Frontal cortex (tissue), 4 donors: Measurements from ENCODE around the gene IWS1. TPM values are rescaled to one million over a fixed set of nuclear protein-coding genes. Genes with fewer than 3 reads are reported as not detected.
"Not testable (repeated sequence)": the region's sequence is repeated elsewhere in the genome, so short reads cannot be mapped to it uniquely, and the experiment has no call there.

ENCODE experiments used
- DNase-seq, 2 donors: peaks; one replicate each; pipeline ENCODE4 v3.0.0; 2012; ENCODE audit warnings: low spot score in 2 of 2
- FAIRE-seq: peaks from 2 replicates; lab custom pipeline; 2012; peaks lifted over from hg19 to GRCh38; lab: Jason Lieb, UNC
- total RNA-seq: library from RNA; depleted of rRNA; stranded (reverse); fragments of >200 nt; gene quantifications from one replicate; pipeline ENCODE4 v1.2.3, GENCODE V29; 2014
- donor health status: control.
- donor health status: control.
- donor health status: control.

Gene IWS1
- total RNA-seq, 1 donor from 2014 or later = 37.9 TPM

GRCh38 chr2:127465258-127465657, 61.0 kb downstream of the IWS1 start:
- no peak for DNase-seq
- FAIRE-seq = no peak

- FAIRE-seq (no peak), DNase-seq (no peak)
Measured at GRCh38 chr2:127464470-127465257, 61.6 kb downstream of the IWS1 start.

DNA sequence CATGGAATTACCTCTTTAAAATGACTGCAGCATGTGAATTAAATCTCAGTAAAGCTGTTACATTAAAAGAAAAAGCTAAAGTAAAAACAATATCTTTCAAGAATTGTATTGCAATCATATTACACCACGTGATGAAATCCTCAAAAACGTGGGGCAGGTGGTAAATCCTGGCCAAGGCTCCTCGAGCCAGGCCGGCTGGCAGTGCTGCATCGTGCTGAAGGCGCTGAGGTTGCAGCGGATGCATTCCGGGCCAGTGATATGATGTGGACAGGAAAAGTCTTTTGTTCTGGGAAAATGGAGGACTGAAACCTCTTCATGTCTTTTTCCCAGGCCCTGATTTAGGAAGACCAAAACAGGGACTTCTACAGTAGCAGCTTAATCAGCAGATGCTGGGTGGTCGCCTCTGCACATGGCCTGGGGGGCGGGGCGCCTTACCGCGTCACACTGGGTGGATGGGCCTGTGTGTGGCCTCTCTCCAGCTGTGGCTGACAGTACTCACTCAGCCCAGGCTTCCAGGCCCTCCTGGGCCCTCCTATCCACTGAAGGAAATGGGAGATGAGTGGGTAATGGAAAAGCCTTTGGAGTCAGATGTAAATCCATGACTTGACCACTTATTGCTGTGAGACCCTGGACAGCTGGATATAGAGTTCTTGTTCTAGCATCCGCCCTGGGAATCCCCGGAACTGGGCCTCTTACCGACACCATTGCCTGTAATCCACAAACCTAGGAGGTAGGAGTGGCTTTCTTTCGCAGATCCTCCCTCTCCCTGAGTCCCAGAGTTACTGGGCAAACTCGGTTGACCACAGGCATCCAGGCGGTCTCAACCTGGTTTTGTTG, 62.9 kb downstream of the IWS1 start:
- no peak for FAIRE-seq
- no peak for DNase-seq

- FAIRE-seq (no peak), DNase-seq (no peak)
Measured at GRCh38 chr2:127462461-127462860, 63.8 kb downstream of the IWS1 start.

DNA sequence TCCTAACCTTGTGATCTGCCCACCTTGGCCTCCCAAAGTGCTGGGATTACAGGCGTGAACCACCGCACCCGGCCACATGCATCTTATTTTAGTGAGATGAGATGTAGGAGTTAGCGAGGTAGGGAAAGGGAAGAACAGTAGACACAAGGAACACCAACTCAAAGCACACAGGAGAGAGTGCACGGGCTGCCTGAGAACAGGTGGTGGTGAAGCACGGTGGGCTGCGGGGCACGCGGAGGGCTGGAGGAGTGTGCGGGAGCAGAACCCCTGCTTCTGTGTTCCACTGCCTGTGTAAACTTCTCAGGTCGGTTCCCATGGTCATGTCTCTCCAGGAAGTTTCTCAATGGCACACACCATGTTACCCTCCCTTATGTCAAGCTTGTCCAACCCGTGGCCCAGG, 69.3 kb downstream of the IWS1 start:
- DNase-seq (no peak), FAIRE-seq (no peak)

- DNase-seq (no peak), FAIRE-seq (no peak)
Measured at GRCh38 chr2:127455566-127456493, 70.5 kb downstream of the IWS1 start.

DNA sequence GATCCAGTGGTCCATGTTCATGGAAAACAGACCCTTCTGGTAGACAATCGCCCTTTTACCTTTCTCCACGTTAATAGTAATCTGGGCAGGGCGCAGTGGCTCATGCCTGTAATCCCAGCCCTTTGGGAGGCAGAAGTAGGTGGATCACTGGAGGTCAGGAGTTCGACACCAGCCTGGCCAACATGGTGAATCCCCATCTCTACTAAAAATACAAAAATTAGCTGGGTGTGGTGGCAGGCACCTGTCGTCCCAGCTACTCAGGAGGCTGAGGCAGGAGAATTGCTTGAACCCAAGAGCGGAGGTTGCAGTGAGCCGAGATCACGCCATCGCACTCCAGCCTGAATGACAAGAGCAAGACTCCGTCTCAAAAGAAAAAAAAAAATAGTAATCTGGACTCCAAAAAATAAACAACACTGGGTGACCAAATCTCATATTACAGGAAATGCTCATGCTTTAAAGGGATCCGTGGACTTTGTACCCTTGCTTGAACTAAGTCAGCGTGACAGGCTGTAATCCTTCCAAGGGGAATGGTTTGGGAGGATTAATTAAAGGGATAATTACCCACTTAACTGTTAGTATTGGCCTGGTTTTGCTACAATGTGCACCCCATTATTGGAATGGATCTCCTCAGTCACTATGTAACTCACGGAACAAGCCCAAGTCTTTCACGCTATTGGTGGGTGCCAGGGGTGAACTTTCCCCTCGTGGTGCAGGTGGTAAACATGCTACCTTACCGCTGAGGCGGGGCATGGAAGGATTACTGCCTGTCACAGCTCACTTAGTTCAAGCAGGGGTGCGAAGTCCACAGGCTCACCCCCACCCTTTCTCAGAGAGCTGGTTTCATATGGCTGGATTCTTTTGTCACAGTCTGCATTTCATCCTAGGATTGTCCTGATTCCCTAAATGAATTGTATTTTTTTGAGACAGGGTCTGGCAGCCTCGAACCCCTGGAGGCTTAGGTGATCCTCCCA, 71.4 kb downstream of the IWS1 start:
- no peak for DNase-seq
- FAIRE-seq = no peak

DNA sequence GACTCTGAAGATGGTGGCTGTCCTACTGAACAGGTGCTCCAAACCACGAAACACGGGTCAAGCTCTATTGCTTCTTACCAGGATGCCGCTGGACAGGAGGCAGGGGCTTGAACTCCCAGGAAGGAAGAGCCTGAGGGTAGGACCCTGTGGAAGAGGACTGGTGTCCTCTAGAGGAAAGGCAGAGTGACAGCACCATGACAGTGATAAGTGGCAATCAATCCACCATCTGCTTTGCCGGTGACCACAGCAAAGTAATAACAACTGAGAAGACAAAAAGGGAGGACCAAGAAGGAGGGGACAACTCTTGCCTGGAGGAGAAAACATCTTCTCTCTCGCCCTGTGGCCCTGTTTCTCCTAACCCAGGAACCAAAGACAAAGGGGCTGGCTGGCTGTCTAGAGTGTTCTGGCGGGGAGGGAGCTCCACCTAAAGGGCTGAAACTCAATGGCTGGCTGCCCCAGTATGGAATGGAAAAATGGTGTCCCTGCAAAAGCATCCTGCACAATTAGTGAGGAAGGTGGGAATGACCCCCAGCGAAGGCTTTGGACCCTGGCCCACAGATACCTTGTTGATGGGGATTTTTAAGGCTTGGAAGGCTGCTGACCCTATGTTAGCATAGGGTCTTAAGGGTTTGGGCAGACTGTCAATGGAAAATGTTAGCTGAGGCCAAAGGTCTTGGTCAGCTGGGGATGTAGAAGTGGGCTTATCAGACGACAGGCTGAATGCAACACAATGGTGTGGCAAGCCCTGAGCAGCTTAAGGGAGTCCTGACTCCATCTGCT, 72.7 kb downstream of the IWS1 start:
- FAIRE-seq (no peak), DNase-seq (no peak)

- DNase-seq = no peak
- FAIRE-seq = no peak
Measured at GRCh38 chr2:127453013-127453391, 73.3 kb downstream of the IWS1 start.

DNA sequence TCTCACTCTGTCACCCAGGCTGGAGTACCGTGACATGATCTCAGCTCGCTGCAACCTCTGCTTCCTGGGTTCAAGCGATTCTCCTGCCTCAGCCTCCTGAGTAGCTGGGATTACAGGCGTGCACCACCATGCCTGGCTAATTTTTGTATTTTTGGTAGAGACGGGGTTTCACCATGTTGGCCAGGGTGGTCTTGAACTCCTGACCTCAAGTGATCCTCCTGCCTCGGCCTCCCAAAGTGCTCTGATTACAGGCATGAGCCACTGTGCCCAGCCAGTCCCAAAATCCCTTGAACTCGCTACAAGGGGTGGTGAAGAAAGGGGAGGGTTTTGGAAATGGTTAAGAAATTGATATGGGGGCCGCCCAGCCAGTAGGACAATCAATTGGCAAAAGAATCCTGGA, 73.9 kb downstream of the IWS1 start:
- not testable (repeated sequence) for FAIRE-seq

DNA sequence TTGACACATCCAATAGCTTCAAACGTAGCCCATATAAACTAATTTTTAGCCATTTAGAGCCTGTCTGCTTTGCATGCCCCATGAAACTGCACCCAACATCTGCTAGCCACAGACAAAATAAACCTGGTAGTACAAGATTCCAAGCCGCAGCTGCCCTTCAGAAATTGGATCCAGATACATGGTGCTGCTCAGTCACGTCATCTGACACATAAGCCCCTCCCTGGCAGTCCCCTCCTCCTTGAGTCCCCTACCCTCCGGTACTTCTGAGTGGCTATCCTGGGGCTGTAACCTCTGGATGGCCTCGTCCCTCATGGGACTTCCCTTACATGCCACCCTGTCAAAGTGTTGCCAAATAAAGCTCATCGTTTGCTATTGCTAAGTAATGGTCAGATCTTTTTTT, 74.3 kb downstream of the IWS1 start:
- no peak for DNase-seq
- no peak for FAIRE-seq

More for the DNA sequence above, 73.9 kb downstream of the IWS1 start:
- not testable (repeated sequence) for DNase-seq

- DNase-seq = no peak
- FAIRE-seq = no peak
Measured at GRCh38 chr2:127449898-127450297, 76.4 kb downstream of the IWS1 start.

GRCh38 chr2:127449414-127449813, 76.9 kb downstream of the IWS1 start:
- no peak for DNase-seq
- FAIRE-seq = no peak

DNA sequence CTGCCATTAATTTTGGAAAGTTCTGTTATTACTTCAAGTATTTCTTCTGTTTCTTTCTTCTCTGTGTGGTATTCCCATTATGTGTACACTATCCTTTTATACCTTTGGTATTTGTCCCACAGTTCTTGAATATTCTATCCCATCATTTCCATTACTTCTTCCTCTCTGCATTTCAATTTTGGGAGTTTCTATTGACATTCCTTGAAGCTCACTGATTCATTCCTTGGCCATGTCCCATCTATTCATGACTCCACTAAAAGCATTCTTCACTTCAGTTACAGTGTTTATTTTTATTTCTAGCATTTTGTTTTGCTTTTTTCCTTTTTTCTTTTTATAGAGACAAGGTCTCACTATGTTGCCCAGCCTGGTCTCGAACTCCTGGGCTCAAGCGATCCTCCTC, 77.8 kb downstream of the IWS1 start:
- DNase-seq (no peak), FAIRE-seq (no peak)

DNA sequence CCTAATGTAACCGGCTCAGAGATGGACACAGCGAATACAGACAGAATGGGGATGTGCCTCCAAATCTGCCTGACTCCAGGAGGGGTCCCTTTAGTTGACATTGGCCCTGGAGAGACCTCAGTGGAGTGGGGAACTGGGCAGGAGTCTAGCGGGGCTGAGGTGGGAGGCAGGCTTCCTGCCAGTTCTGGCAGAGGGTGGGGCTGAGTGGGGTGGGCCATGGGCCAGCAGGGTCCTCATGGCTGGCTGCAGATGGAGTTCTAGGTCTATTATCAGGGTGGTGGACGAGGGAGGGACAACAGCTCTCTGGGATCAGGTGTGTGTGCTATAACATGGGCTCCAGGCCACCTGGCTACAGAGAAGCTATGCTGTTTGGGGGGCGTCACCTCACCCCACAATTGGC, 86.9 kb downstream of the IWS1 start:
- FAIRE-seq (no peak), DNase-seq (no peak)

GRCh38 chr2:127437781-127438726, 88.2 kb downstream of the IWS1 start:
- FAIRE-seq (no peak), DNase-seq (no peak)

- FAIRE-seq = no peak
- no peak for DNase-seq
Measured at GRCh38 chr2:127437056-127437455, 89.2 kb downstream of the IWS1 start.
